HL-60 (cell line): ENCODE results near the gene CTSS.

Experiments used
- DNase-seq, 2 experiments: peaks; one replicate each; pipeline ENCODE4 v3.0.0-alpha.2; 2010 to 2020; ENCODE audit warnings: low read depth in 1 of 2, low spot score in 1 of 2
- H3K27ac ChIP-seq: fragments of 250-450 bp; sonication (Bioruptor Pico); replicated peaks from 2 replicates; pipeline ENCODE4 v1.5.1; 2020; ENCODE audit warnings: mild to moderate bottlenecking, moderate library complexity
- H3K27me3 ChIP-seq: fragments of 250-450 bp; sonication (Bioruptor Pico); 2 replicates; pipeline ENCODE4 v1.5.1; 2021; ENCODE audit warnings: mild to moderate bottlenecking, moderate library complexity; ENCODE audit not compliant: insufficient read depth, poor library complexity, severe bottlenecking
- H3K4me3 ChIP-seq: replicated peaks from 2 replicates; pipeline ENCODE4 v1.5.1; 2011; ENCODE audit warnings: mild to moderate bottlenecking, control low read depth, low read length; ENCODE audit not compliant: insufficient read depth
- CTCF ChIP-seq: IDR thresholded peaks from one replicate; pipeline ENCODE4 v1.5.1; 2011; ENCODE audit warnings: low read length, control low read depth, inconsistent platforms; ENCODE audit not compliant: insufficient read depth
- GABPA ChIP-seq: IDR thresholded peaks from 2 replicates; pipeline ENCODE4 v1.6.1; 2012; ENCODE audit warnings: low read depth
- POLR2AphosphoS5 ChIP-seq: IDR thresholded peaks from 2 replicates; pipeline ENCODE4 v1.6.1; 2012; ENCODE audit warnings: low read depth
- REST ChIP-seq: IDR thresholded peaks from 2 replicates; pipeline ENCODE4 v1.6.1; 2012; ENCODE audit warnings: low read depth; ENCODE audit not compliant: insufficient replicate concordance
- SPI1 ChIP-seq: IDR thresholded peaks from 2 replicates; pipeline ENCODE4 v1.6.1; 2012; ENCODE audit warnings: low read depth, mild to moderate bottlenecking, borderline replicate concordance

Gene CTSS

GRCh38 chr1:150760013-150760412 is 5.6 kb downstream of the CTSS start:
- H3K27ac ChIP-seq = peak overlapping the region; percentile 15; the same call in 1 of the 2 replicates
- TF ChIP-seq SPI1 (peak; percentile 17; the same call in 1 of the 2 replicates), REST (no peak)
- DNase-seq = peak in 1 of 2 experiments; percentile 32
- H3K4me3 ChIP-seq = no peak overlapping the region
- no peaks in the 10 kb centered on the region for H3K27me3 ChIP-seq

DNA sequence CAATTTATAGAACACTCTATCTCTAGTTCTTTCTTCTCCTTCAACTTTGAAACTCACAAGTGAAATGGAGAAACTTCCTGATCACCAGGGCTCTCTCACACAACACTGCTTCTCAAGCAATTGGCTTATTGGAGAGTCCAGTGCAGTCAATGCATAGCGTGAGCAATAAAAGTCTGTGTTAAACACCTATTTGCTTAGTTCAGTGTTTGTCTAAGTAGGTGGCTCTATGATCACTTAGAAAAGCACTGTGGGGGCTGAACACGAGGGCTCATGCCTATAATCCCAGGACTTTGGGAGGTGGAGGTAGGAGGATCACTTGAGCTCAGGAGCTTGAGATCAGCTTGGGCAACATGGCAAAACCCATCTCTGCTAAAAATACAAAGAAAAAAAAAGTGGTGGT is 12.2 kb downstream of the CTSS start:
- Histone ChIP-seq H3K27ac (no peak overlapping the region), H3K27me3 (no peaks in the 10 kb centered on the region), H3K4me3 (no peak overlapping the region)
- no peak for DNase-seq
- no peak for TF ChIP-seq SPI1
- no peak for TF ChIP-seq CTCF
- TF ChIP-seq REST = no peak
- no peak for TF ChIP-seq POLR2AphosphoS5
- no peak for TF ChIP-seq GABPA

- Histone ChIP-seq H3K27ac (no peak overlapping the region), H3K4me3 (no peak overlapping the region), H3K27me3 (no peaks in the 10 kb centered on the region)
- TF ChIP-seq REST (no peak), POLR2AphosphoS5 (no peak), CTCF (no peak), GABPA (no peak), SPI1 (no peak)
- DNase-seq = no peak
These were observed 14.1 kb downstream of the CTSS start for GRCh38 chr1:150751443-150751842.
